Calu3 (cell line): ENCODE data around the gene BORCS8. TPM values are rescaled to one million over a fixed set of nuclear protein-coding genes. Genes with fewer than 3 reads are reported as not detected.
"Not testable (repeated sequence)": the region's sequence is repeated elsewhere in the genome, so short reads cannot be mapped to it uniquely, and the experiment has no call there.

ENCODE experiments used
- BruUV-seq: library from RNA; stranded (reverse); fragments of 400-500 nt; replicated peaks from 2 replicates; lab custom pipeline; 2021; lab: Mats Ljungman, UMichigan
- CTCF ChIA-PET: fragments of 300-600 bp; sonication (Branson Sonifier 250); formaldehyde crosslinking; loops from one replicate; lab custom pipeline; 2022; ENCODE audit warnings: antibody characterized with exemption; lab: Charles Lee
- DNase-seq: peaks from one replicate; pipeline ENCODE4 v3.0.0; 2022
- H3K27ac Mint-ChIP-seq: one replicate; pipeline ENCODE4 v1.8.0; 2022; ENCODE audit warnings: mixed read lengths; ENCODE audit not compliant: unreplicated experiment
- H3K27me3 Mint-ChIP-seq: one replicate; pipeline ENCODE4 v1.8.0; 2022; ENCODE audit warnings: mixed read lengths; ENCODE audit not compliant: unreplicated experiment
- H3K36me3 Mint-ChIP-seq: one replicate; pipeline ENCODE4 v1.8.0; 2022; ENCODE audit warnings: mild to moderate bottlenecking, moderate library complexity, mixed read lengths; ENCODE audit not compliant: insufficient read depth, unreplicated experiment
- H3K4me1 Mint-ChIP-seq: one replicate; pipeline ENCODE4 v1.8.0; 2022; ENCODE audit warnings: mild to moderate bottlenecking, low read depth, mixed read lengths; ENCODE audit not compliant: unreplicated experiment
- H3K4me3 Mint-ChIP-seq: one replicate; pipeline ENCODE4 v1.8.0; 2022; ENCODE audit warnings: mild to moderate bottlenecking, low read depth, moderate library complexity, mixed read lengths; ENCODE audit not compliant: unreplicated experiment
- H3K9me3 Mint-ChIP-seq: one replicate; pipeline ENCODE4 v1.8.0; 2022; ENCODE audit warnings: low read depth, mixed read lengths; ENCODE audit not compliant: unreplicated experiment
- intact Hi-C: fragments of 100-400 bp; cut with micrococcal nuclease; formaldehyde crosslinking; loops from one replicate; pipeline ENCODE4 v1.10.0; 2022; ENCODE audit not compliant: unreplicated experiment
- total RNA-seq: library from RNA; stranded (reverse); gene quantifications from 2 replicates; pipeline ENCODE4 v1.2.3, GENCODE V29; 2022
- TF ChIP-seq, protein P1 (sequence below): fragments of 200-600 bp; IDR thresholded peaks from one replicate; pipeline ENCODE4 v1.8.0; 2022; ENCODE audit warnings: antibody characterized with exemption; ENCODE audit not compliant: unreplicated experiment

BORCS8 gene
- total RNA-seq, 1 experiment from 2014 or later = 26.3 TPM

DNA sequence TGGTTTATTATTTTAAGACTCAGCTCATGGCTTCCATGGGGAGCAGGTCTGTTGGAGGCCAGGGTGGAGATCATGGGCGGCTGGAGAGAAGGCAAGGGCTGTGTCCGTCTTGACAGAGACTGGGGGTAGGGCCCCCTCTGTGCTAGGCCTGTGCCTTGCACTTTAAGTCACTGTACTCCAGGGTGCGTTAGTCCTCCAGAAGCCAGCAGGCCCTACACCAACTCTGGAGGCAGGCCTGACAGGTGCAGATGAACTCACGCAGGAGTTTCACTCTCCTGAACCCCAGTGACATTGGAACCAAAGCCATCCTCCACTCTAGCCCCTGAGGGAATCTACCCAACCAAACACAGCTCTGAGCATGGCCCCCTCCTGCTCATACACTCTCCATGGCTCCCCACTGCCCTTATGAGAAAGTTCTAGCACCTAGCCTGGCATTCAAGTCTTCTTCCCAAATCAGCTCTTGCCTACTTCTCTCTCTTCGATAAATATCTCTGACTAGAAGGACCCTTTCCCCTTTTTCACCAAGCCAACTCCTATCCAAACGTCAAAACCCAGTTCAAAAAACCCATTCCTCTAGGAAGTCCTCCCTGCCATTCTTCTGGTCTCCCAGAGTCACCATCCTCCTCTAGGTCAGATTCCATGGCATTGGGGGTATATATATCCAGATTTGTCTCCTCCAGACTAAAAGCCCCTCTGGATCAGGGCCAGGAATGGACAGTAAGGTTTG is 37.0 kb downstream of the BORCS8 start:
- no peak for DNase-seq
- no peak overlapping the region for H3K4me3 Mint-ChIP-seq
- H3K36me3 Mint-ChIP-seq = no peaks in the 10 kb centered on the region
- no peaks in the 10 kb centered on the region for H3K4me1 Mint-ChIP-seq
- intact Hi-C loops = no loop called here
- BruUV-seq = no TSS peak
- CTCF ChIA-PET = no interaction called here
- TF ChIP-seq, protein P1, sequence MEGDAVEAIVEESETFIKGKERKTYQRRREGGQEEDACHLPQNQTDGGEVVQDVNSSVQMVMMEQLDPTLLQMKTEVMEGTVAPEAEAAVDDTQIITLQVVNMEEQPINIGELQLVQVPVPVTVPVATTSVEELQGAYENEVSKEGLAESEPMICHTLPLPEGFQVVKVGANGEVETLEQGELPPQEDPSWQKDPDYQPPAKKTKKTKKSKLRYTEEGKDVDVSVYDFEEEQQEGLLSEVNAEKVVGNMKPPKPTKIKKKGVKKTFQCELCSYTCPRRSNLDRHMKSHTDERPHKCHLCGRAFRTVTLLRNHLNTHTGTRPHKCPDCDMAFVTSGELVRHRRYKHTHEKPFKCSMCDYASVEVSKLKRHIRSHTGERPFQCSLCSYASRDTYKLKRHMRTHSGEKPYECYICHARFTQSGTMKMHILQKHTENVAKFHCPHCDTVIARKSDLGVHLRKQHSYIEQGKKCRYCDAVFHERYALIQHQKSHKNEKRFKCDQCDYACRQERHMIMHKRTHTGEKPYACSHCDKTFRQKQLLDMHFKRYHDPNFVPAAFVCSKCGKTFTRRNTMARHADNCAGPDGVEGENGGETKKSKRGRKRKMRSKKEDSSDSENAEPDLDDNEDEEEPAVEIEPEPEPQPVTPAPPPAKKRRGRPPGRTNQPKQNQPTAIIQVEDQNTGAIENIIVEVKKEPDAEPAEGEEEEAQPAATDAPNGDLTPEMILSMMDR = no peak
- no peaks in the 10 kb centered on the region for H3K9me3 Mint-ChIP-seq
- no peak overlapping the region for H3K27ac Mint-ChIP-seq
- no peaks in the 10 kb centered on the region for H3K27me3 Mint-ChIP-seq

DNA sequence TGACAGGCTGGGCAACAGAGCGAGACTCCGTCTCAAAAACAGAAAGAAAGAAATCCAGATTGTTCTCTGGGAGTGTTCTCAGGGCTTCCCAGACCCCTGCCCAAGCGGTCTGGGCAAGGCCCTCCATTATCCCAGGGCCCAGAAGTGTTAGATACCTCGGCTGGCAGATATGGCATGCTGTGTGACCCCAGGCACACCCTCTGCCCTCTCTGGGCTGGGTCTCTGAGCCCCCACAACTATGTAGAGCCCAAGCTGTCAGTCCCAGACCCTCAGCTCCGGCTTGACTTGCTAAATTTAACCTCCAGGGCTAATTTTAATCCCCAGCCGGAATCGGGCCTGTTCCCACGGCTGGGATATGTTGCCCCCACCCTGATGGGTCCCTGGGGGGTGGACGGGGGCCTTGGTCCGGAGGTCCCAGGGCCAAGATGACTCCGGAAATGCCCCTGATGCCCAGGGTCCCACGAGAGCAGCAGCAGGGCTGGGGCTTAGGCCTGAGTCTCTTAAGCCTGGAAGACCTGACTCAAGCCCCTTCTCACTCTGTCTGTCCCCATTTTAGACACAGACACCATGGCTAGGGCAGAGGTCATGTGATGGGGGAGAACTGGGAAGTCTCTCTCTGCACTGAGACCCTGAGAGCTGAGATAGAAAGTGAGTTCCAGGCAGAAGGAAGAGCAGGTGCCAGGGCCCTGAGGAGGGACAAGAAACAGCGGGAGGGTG is 39.1 kb downstream of the BORCS8 start:
- H3K9me3 Mint-ChIP-seq = no peaks in the 10 kb centered on the region
- intact Hi-C loops = no loop called here
- no peak overlapping the region for H3K4me3 Mint-ChIP-seq
- BruUV-seq = no TSS peak
- no peak overlapping the region for H3K27ac Mint-ChIP-seq
- CTCF ChIA-PET = interaction anchor here (0.6 kb wide), 1 partner anchor 77 kb away, joined by 3 read pairs; no protein-coding TSS in a partner anchor
- TF ChIP-seq, protein P1 = no peak
- no peaks in the 10 kb centered on the region for H3K4me1 Mint-ChIP-seq
- H3K36me3 Mint-ChIP-seq = no peaks in the 10 kb centered on the region
- DNase-seq = no peak
- no peaks in the 10 kb centered on the region for H3K27me3 Mint-ChIP-seq

DNA sequence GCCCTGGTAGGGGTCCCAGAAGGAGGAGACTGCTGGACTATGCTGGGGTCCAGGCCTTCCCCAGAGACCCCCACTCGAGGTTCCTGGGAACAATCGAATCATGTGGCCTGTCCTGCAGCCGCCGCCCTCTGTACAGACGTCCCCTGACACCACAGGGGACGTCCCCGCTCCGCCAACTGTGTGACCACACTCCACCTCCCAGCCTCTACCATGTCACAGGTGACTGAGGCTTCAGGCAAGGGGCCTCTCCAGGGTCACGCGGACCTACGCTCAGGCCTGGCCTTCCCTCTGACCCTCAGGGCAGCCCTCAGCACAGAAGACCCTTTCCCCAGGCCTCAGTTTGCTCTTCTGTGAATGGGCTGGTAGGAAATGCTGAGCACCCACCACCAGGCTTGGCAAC is 40.5 kb downstream of the BORCS8 start:
- intact Hi-C loops = no loop called here
- Mint-ChIP-seq H3K27me3 (no peaks in the 10 kb centered on the region), H3K27ac (no peak overlapping the region), H3K9me3 (no peaks in the 10 kb centered on the region), H3K4me3 (no peak overlapping the region), H3K4me1 (no peaks in the 10 kb centered on the region), H3K36me3 (no peaks in the 10 kb centered on the region)
- TF ChIP-seq, protein P1 = no peak
- no peak for DNase-seq
- BruUV-seq = no TSS peak
- CTCF ChIA-PET = no interaction called here

DNA sequence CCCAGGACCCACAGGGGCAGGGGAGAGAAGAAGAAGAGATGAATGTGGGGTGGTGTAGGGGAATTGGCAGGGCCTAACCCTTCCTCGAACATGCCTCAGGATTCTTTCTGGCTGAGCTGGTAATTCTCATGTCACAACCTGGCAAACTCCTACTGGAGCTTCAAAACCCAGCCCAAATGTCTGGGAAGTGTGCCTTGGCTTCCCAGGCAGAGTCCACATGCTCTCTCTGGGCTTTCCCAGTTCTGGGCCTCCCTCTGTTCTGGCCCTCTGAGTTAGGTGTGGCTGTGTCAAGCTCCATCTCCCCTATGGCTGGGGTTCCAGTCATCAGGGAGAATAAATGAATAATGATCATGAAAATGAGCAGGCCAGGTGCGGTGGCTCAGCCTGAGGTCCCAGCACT is 42.5 kb downstream of the BORCS8 start:
- H3K4me1 Mint-ChIP-seq = no peaks in the 10 kb centered on the region
- H3K36me3 Mint-ChIP-seq = no peaks in the 10 kb centered on the region
- TF ChIP-seq, protein P1 = no peak
- CTCF ChIA-PET = no interaction called here
- no peak for DNase-seq
- H3K27me3 Mint-ChIP-seq = no peaks in the 10 kb centered on the region
- no TSS peak for BruUV-seq
- no peak overlapping the region for H3K4me3 Mint-ChIP-seq
- no peaks in the 10 kb centered on the region for H3K9me3 Mint-ChIP-seq
- intact Hi-C loops = loop anchor here (10.0 kb wide), 1 partner anchor 75 kb away; no protein-coding TSS in a partner anchor
- H3K27ac Mint-ChIP-seq = no peak overlapping the region

DNA sequence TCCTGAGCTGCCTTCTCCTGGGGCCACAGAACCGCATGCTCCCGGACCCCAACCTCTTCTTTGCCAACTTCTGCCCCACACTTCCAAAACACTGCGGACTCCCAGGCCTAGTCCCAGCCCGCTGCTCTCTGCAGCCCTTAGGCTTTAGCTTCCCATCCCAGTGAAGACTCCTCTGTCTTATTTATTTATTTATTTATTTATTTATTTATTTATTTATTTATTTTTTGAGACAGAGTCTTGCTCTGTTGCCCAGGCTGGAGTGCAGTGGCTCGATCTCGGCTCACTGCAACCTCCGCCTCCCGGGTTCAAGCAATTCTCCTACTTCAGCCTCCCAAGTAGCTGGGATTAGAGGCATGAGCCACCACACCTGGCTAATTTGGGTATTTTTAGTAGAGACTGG is 43.4 kb downstream of the BORCS8 start:
- CTCF ChIA-PET = interaction anchor here (1.6 kb wide), 1 partner anchor 76 kb away, joined by 4 read pairs; no protein-coding TSS in a partner anchor
- not testable (repeated sequence) for H3K27ac Mint-ChIP-seq, H3K27me3 Mint-ChIP-seq, H3K36me3 Mint-ChIP-seq, H3K4me3 Mint-ChIP-seq, H3K4me1 Mint-ChIP-seq, H3K9me3 Mint-ChIP-seq, BruUV-seq, DNase-seq
- intact Hi-C loops = loop anchor here (10.0 kb wide), 1 partner anchor 76 kb away; no protein-coding TSS in a partner anchor
